SH-SY5Y (cell line): ENCODE results near the gene CPA1.

ENCODE experiments used
- GATA2 ChIP-seq: IDR thresholded peaks from 2 replicates; pipeline ENCODE4 v1.6.1; 2011; ENCODE audit warnings: mild to moderate bottlenecking, low read depth, low read length
- GATA3 ChIP-seq: IDR thresholded peaks from 2 replicates; pipeline ENCODE4 v1.6.1; 2011; ENCODE audit warnings: low read depth, mild to moderate bottlenecking, low read length, moderate library complexity

DNA sequence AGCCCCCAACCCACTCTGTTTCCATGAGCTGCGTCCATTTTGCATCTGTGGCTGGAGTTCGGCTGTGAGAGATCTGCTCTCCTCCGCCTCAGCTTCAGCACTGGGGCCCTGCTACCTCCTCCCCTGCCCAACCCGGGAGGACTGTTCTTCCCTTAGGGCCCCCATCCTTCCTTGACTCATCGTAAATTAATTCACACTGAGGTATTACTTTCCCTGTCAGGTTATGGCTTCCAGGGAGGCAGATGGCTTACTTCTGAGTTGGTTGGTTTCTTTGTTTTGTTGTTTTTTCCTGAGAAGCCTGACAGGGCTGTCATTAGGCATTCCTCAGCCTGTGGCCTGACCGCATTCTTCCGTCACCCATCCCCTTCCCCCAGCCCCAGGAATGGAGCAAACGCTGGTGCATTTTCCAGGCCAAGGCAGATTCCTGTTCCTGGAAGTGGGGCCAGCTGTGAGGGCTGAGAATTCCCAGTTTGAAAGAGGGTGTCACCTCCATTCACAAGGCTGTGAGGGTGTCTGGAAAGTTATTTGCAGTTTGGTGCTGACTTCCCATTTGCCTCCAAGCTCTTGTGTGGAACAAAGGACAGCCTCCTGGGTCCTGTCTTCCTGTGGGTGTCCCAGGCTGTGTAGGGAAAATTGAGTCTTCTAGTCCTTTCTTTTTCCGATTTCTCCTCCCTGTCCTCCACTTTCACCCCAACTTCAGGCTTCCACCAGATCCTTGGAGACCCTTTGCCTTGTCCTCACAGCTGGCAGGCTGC lies 24.0 kb upstream of the CPA1 start:
- TF ChIP-seq GATA3 (no peak), GATA2 (no peak)
